Astrocyte (in vitro differentiated cells and primary cell): ENCODE results near the gene SRPRB.

Experiments
- CTCF ChIP-seq: IDR thresholded peaks from 2 replicates; pipeline ENCODE4 v1.5.1; 2011; ENCODE audit warnings: low read depth, mild to moderate bottlenecking, inconsistent platforms, low read length, moderate library complexity; ENCODE audit not compliant: insufficient read depth
- EZH2 ChIP-seq: IDR thresholded peaks from 2 replicates; pipeline ENCODE4 v1.6.1; 2012; ENCODE audit warnings: mild to moderate bottlenecking, low read length, inconsistent platforms; ENCODE audit not compliant: insufficient read depth

DNA sequence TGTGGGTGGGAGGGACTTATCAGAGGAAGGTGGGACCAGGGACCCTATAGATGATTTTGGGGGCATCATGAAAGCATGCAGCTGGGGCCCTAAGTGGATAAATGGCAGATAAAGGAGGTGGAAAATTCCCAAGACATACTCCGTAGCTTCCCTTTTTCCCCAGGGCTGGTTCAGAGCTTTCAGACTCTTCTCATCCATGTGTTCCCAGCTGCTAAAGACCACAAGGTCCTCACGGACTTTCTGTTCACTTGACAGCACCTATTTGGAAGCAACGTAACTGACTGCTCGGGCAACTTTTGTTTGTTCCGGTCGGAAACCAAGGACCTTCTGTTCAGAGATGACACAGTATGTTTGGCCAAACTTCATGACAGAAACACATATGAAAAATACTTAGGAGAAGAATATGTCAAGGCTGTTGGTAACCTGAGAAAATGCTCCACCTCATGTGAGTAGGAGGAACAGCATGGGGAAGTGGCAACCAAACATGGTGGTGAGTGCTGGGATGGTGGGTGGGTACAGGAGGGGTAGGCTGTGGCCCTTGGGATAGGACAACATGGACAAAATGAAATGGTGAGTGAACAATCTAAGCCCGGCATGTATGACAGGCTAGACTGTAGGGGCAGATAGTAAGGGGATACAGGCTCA, 28.7 kb upstream of the SRPRB start:
- TF ChIP-seq CTCF = no peak
- TF ChIP-seq EZH2 = no peak
